HG03571 (cell line): Measurements from ENCODE around the gene DPP7.
"Not testable (repeated sequence)": the region's sequence is repeated elsewhere in the genome, so short reads cannot be mapped to it uniquely, and the experiment has no call there.

Experiments
- ATAC-seq: cut with Tn5 transposase; IDR thresholded peaks from one replicate; pipeline ENCODE4 v1.9.1; 2021; ENCODE audit not compliant: unreplicated experiment

DPP7 gene

DNA sequence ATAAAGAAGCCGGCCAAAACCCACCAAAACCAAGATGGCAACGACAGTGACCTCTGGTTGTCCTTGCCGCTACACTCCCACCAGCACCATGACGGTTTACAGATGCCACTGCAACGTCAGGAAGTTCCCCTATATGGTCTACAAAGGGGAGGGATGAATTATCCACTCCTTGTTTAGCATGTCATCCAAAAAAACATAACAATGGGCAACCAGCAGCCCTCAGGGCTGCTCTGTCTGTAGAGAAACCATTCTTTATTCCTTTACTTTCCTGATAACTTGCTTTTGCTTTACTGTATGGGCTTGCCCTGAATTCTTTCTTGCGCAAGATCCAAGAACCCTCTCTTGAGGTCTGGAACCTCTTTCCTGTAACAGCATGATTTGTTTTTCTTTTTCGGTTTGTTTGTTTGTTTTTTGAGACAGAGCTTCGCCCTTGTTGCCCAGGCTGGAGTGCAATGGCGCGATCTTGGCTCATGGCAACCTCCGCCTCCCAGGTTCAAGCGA lies 39.2 kb downstream of the DPP7 start:
- no peak for ATAC-seq

- ATAC-seq, result no peak
Observed at GRCh38 chr9:137074657-137075274, 39.8 kb downstream of the DPP7 start.

- ATAC-seq, result no peak
Observed at GRCh38 chr9:137073992-137074399, 40.5 kb downstream of the DPP7 start.

GRCh38 chr9:137071282-137071681 lies 43.3 kb downstream of the DPP7 start:
- no peak for ATAC-seq

DNA sequence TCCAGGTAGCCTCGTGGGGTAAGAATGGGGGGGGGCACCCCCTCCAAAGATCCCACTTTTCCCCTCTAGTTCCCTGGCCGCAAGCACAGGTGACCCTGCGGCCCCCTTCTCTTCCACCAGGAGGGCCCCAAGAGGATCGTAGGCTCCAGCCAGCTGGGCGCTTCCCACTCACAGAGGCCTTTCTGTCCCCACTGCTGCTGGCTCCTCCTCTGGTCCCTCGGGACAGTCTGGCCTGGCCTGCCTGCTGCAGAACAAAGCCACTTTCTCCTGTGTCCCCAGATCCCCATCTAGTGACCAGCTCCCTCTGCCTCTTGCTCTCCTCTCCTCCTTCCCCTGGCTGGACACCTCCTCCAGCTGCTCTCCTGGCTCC lies 43.6 kb downstream of the DPP7 start:
- ATAC-seq, result peak; percentile 5

- peak; percentile 55 for ATAC-seq
Observed at GRCh38 chr9:137070201-137070905, 44.2 kb downstream of the DPP7 start, which contains the start of gene SAPCD2. Gene SAPCD2 (minus strand): TSS chr9:137070557. CDS start chr9:137070460, 97 bp downstream.

- ATAC-seq, result peak; percentile 13
Observed at GRCh38 chr9:137069508-137070091, 44.9 kb downstream of the DPP7 start.

- ATAC-seq, result no peak
Observed at GRCh38 chr9:137068539-137069507, 45.7 kb downstream of the DPP7 start.

- no peak for ATAC-seq
Observed at GRCh38 chr9:137067860-137068538, 46.5 kb downstream of the DPP7 start.

DNA sequence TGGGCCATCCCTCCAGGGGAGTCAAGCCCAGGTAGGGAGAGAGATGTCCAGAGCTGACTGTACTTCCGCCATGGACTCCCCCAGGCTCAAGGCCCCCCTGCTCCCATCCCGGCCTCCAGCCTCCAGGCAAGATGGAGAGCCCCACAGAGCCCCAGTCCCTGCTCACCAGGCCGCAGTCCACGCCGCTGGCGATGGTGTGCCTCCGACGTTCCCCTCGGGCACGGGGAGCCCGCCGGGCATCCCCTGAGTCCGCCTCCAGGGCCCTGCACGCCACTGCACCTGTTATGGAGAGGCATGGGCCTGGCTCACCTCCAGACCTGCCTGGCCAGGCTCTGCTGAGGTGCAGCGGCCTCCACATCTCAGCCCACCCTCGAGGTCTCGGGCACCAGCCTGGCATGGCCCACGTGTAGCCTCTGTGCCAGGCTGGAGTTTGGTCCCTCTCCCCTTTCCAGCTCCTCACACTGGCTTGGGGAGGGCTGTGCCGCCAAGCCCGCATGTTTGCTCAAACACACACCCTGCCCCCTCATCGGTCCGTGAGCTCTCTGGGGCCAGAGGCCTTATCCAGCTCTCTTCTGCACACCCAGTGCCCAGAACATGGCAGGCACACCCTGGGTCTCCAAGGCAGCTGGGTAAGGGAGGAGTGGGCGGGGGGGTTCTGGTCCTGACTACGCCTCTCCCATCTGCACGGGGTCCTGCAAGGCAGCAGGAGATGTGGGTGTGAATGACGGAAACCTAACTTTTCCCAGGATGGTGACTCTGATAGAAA lies 48.3 kb downstream of the DPP7 start:
- ATAC-seq, result no peak

DNA sequence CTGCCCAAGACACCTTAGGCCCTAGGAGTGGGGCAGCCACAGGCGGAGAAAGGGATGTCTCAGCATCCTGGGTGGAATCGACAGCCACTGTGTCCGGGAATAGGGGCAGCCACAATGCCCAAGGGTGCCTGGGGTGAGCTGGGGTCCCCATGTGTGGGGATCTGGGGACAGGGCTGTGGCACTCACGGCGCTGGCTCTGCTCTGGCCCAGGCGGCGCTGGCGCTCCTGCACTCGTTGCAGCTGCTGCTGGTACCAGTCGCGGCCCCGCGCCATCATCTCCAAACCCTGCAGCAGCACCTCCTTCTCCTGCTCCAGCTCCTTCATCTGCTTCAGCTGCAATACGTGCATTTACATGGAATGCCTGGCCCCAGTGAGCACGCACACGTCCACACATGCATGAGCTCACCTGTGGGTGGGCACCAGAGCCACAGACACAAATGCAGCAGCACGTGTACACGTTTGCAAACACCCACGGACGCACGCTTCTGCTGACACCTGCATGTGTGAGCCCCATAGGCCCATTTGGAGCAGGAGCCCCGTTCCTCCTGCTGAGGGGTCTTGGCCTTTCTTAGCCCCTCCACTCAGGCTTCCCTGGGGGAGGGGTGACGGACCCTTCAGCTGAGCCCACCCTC lies 49.1 kb downstream of the DPP7 start:
- ATAC-seq, result no peak

GRCh38 chr9:137064880-137065164 lies 49.7 kb downstream of the DPP7 start:
- ATAC-seq, result no peak

GRCh38 chr9:137064027-137064879 lies 50.3 kb downstream of the DPP7 start:
- ATAC-seq, result no peak

- no peak for ATAC-seq
Observed at GRCh38 chr9:137063311-137064026, 51.1 kb downstream of the DPP7 start.

GRCh38 chr9:137062798-137063197 lies 51.7 kb downstream of the DPP7 start:
- not testable (repeated sequence) for ATAC-seq

- no peak for ATAC-seq
Observed at GRCh38 chr9:137062384-137062783, 52.1 kb downstream of the DPP7 start.
